ENCODE results near the gene TCEAL7. TPM values are rescaled to one million over a fixed set of nuclear protein-coding genes. Genes with fewer than 3 reads are reported as not detected.

The TCEAL7 gene
- total RNA-seq, 1 donor from 2014 or later: 13.4 TPM

DNA sequence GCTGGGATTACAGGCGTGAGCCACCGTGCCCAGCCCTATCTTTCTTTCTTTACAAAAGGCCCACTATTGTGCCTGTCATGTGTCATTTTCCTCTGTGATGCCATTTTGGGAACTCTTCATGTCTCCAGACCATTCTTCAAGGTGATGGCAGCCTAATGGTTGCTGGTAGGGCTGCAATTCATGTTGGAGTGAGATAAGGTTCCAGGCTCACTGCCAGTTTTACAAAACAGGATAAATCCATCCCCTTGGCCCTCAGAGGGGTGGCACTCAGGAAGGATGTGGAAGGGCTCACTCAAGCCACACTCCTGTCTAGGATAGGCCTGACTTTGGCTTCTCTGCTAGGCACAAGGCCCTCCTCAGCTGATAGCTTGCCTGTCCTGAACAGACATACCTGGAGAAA, 30.1 kb downstream of the TCEAL7 start:
- Mint-ChIP-seq H3K36me3 (ENCODE audit: unreplicated experiment) (peaks cover 7% of the 10 kb centered on the region), H3K27me3 (ENCODE audit: unreplicated experiment) (no peaks in the 10 kb centered on the region), H3K4me3 (ENCODE audit: unreplicated experiment) (no peak overlapping the region), H3K4me1 (ENCODE audit: unreplicated experiment) (peaks cover 28% of the 10 kb centered on the region), H3K27ac (ENCODE audit: unreplicated experiment) (no peak overlapping the region), H3K9me3 (ENCODE audit: unreplicated experiment) (peaks cover 3% of the 10 kb centered on the region)
- no peak for TF ChIP-seq CTCF (IDR thresholded peaks at IDR 0.05)
- no peak for DNase-seq (ENCODE audit: extremely low spot score, unreplicated experiment)

DNA sequence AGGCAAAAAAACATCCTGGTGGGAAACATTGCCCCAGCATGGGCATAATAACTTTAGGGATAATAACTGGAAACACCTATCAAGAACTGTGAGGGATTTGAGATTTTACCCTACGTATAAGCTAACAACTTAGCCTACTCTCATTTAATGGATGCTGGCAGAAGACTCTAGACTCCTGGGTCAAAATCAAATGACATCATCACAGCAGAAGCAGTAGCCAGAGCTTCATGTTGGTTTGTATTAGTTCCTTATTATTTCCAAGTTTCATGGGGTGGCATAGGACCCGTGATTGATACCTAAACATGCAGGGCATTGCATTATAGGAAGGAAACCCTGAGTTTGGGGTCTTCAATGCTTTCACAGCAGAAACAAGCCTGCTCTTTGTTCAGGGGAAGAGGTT, 30.9 kb downstream of the TCEAL7 start:
- Mint-ChIP-seq H3K4me3 (ENCODE audit: unreplicated experiment) (no peak overlapping the region), H3K27me3 (ENCODE audit: unreplicated experiment) (no peaks in the 10 kb centered on the region), H3K4me1 (ENCODE audit: unreplicated experiment) (peaks cover 23% of the 10 kb centered on the region), H3K36me3 (ENCODE audit: unreplicated experiment) (peaks cover 7% of the 10 kb centered on the region), H3K9me3 (ENCODE audit: unreplicated experiment) (peaks cover 3% of the 10 kb centered on the region), H3K27ac (ENCODE audit: unreplicated experiment) (no peak overlapping the region)
- TF ChIP-seq CTCF (IDR thresholded peaks at IDR 0.05): no peak
- no peak for DNase-seq (ENCODE audit: extremely low spot score, unreplicated experiment)

DNA sequence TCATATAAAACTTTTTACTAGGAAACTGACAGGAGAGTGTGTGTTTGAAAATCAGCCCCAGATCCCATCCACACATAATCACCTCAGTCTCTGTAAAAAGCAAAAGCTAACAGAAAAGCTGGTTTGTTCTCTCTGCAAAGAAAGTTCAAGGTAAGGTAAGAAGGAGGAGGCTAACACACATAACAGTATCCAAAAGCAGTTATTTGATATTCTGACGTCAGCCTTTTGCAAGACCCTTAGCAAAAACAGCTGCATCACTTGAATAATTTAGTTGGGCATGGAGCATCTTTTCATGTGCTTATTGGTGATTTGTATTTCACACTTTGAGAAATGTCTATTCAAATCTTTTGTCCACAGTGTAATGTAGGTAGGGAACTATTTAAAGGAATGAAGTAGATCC, 31.8 kb downstream of the TCEAL7 start:
- H3K4me1 Mint-ChIP-seq (ENCODE audit: unreplicated experiment): peaks cover 21% of the 10 kb centered on the region
- no peak overlapping the region for H3K27ac Mint-ChIP-seq (ENCODE audit: unreplicated experiment)
- no peaks in the 10 kb centered on the region for H3K27me3 Mint-ChIP-seq (ENCODE audit: unreplicated experiment)
- peaks cover 7% of the 10 kb centered on the region for H3K36me3 Mint-ChIP-seq (ENCODE audit: unreplicated experiment)
- no peak for TF ChIP-seq CTCF (IDR thresholded peaks at IDR 0.05)
- no peak overlapping the region for H3K4me3 Mint-ChIP-seq (ENCODE audit: unreplicated experiment)
- peaks cover 6% of the 10 kb centered on the region for H3K9me3 Mint-ChIP-seq (ENCODE audit: unreplicated experiment)
- DNase-seq (ENCODE audit: extremely low spot score, unreplicated experiment): no peak

DNA sequence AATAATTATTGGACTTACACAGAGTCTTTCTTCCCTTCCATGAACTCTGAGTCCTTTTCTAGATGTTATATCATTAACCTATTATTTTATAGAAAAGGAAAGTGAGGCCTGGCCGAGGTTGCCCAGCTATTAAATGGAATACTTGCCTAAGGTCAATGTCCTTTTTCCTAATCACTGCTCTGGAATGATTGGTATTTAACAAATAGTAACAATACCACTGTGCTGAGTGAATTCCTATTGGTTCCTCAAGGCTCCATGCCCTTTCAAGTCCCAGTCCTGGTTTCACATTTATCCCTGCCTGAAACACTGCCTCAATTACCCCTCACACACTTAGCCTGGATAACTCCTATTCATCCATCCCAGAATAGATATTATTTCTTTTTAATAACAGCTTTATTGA, 32.4 kb downstream of the TCEAL7 start:
- DNase-seq (ENCODE audit: extremely low spot score, unreplicated experiment): no peak
- Mint-ChIP-seq H3K9me3 (ENCODE audit: unreplicated experiment) (peaks cover 8% of the 10 kb centered on the region), H3K4me1 (ENCODE audit: unreplicated experiment) (peaks cover 24% of the 10 kb centered on the region), H3K36me3 (ENCODE audit: unreplicated experiment) (peaks cover 6% of the 10 kb centered on the region), H3K27ac (ENCODE audit: unreplicated experiment) (peak overlapping the region; percentile 2), H3K27me3 (ENCODE audit: unreplicated experiment) (no peaks in the 10 kb centered on the region), H3K4me3 (ENCODE audit: unreplicated experiment) (no peak overlapping the region)
- no peak for TF ChIP-seq CTCF (IDR thresholded peaks at IDR 0.05)

GRCh38 chrX:103363046-103363445, 33.0 kb downstream of the TCEAL7 start:
- TF ChIP-seq CTCF (IDR thresholded peaks at IDR 0.05): no peak
- peaks cover 25% of the 10 kb centered on the region for H3K4me1 Mint-ChIP-seq (ENCODE audit: unreplicated experiment)
- H3K9me3 Mint-ChIP-seq (ENCODE audit: unreplicated experiment): peaks cover 8% of the 10 kb centered on the region
- DNase-seq (ENCODE audit: extremely low spot score, unreplicated experiment): no peak
- no peak overlapping the region for H3K4me3 Mint-ChIP-seq (ENCODE audit: unreplicated experiment)
- H3K27ac Mint-ChIP-seq (ENCODE audit: unreplicated experiment): no peak overlapping the region
- no peaks in the 10 kb centered on the region for H3K27me3 Mint-ChIP-seq (ENCODE audit: unreplicated experiment)
- peaks cover 3% of the 10 kb centered on the region for H3K36me3 Mint-ChIP-seq (ENCODE audit: unreplicated experiment)

Data from osteocyte (in vitro differentiated cells).